Measurements from ENCODE around the gene PLCH1. TPM values are rescaled to one million over a fixed set of nuclear protein-coding genes. Genes with fewer than 3 reads are reported as not detected.
"Not testable (repeated sequence)": the region's sequence is repeated elsewhere in the genome, so short reads cannot be mapped to it uniquely, and the experiment has no call there.

PLCH1 gene
- total RNA-seq, 1 donor from 2014 or later = 32.0 TPM

DNA sequence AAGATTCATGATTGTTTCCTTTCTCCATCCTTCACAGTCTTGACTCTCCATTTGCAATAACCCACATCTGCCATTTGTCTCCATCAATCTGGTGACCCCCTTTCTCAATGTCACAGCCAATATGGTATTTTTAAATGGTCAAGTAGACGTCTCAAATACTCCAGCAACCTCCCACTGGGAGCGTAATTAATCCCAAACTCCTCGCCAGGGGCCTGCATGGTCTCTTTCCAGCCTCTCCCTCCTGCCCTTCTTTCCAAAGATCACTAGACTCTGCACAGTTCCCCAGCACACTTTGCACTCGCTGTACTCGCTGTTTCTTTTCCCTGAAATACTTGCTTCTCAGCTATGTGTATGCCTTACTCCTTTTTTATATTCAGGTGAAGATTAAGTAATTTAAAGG is 115.3 kb downstream of the PLCH1 start:
- H3K4me3 Mint-ChIP-seq = no peak overlapping the region
- no peak for DNase-seq (ENCODE audit: low spot score)
- H3K27me3 Mint-ChIP-seq (ENCODE audit: insufficient read depth, low read depth) = peaks cover 2% of the 10 kb centered on the region
- peak overlapping the region; percentile 36 for H3K9ac ChIP-seq
- peaks cover 37% of the 10 kb centered on the region for H3K4me1 Mint-ChIP-seq
- H3K27ac ChIP-seq = no peak overlapping the region
- peaks cover 10% of the 10 kb centered on the region for H3F3A ChIP-seq (ENCODE audit: low read depth)
- TF ChIP-seq EZH2 (IDR thresholded peaks at IDR 0.05) = no peak
- no peak for TF ChIP-seq EZH2phosphoT487 (IDR thresholded peaks at IDR 0.05)
- TF ChIP-seq, protein P1, sequence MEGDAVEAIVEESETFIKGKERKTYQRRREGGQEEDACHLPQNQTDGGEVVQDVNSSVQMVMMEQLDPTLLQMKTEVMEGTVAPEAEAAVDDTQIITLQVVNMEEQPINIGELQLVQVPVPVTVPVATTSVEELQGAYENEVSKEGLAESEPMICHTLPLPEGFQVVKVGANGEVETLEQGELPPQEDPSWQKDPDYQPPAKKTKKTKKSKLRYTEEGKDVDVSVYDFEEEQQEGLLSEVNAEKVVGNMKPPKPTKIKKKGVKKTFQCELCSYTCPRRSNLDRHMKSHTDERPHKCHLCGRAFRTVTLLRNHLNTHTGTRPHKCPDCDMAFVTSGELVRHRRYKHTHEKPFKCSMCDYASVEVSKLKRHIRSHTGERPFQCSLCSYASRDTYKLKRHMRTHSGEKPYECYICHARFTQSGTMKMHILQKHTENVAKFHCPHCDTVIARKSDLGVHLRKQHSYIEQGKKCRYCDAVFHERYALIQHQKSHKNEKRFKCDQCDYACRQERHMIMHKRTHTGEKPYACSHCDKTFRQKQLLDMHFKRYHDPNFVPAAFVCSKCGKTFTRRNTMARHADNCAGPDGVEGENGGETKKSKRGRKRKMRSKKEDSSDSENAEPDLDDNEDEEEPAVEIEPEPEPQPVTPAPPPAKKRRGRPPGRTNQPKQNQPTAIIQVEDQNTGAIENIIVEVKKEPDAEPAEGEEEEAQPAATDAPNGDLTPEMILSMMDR (IDR thresholded peaks at IDR 0.05) = no peak
- peaks cover 5% of the 10 kb centered on the region for H3K36me3 ChIP-seq
- H3K9me3 Mint-ChIP-seq = peaks cover 30% of the 10 kb centered on the region
- peaks cover 22% of the 10 kb centered on the region for H3K36me3 Mint-ChIP-seq
- H2AFZ ChIP-seq (replicated peaks) = no peak overlapping the region
- H3K4me2 ChIP-seq = no peak overlapping the region
- no peaks in the 10 kb centered on the region for H4K20me1 ChIP-seq (ENCODE audit: low read depth)
- no peaks in the 10 kb centered on the region for H3K27me3 ChIP-seq
- peaks cover 14% of the 10 kb centered on the region for H3K4me1 ChIP-seq
- H3K79me2 ChIP-seq (ENCODE audit: low read depth) = peaks cover 25% of the 10 kb centered on the region
- peak overlapping the region; percentile 22 for H3K27ac Mint-ChIP-seq
- H3K9me3 ChIP-seq (ENCODE audit: low read depth) = peaks cover 8% of the 10 kb centered on the region
- no peak overlapping the region for H3K4me3 ChIP-seq

DNA sequence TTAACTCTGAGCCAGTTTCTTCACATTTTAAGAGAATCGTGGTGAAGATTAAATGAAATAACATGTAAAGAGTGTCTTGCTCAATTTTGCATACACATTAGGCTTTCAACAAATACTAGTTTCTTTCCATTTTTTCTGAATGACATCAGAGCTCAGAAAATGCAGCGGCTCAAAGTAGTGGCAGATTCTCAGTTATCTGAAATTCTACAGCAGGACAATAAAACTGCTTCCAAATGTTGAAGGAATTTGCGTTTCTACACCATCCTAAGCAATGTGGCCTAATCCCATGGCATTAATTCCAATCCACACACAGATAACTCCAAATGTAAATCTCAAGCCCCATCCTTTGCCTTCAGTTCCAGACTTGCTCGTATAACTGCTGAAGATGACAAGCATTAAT is 115.8 kb downstream of the PLCH1 start:
- Histone ChIP-seq H3K36me3 (peaks cover 5% of the 10 kb centered on the region), H3K27ac (no peak overlapping the region), H3K4me2 (no peak overlapping the region), H3K9me3 (ENCODE audit: low read depth) (peaks cover 8% of the 10 kb centered on the region), H2AFZ (replicated peaks) (no peak overlapping the region), H3K4me1 (peaks cover 14% of the 10 kb centered on the region), H3K9ac (no peak overlapping the region), H4K20me1 (ENCODE audit: low read depth) (no peaks in the 10 kb centered on the region), H3K4me3 (no peak overlapping the region), H3F3A (ENCODE audit: low read depth) (peaks cover 10% of the 10 kb centered on the region), H3K27me3 (no peaks in the 10 kb centered on the region), H3K79me2 (ENCODE audit: low read depth) (peaks cover 30% of the 10 kb centered on the region)
- H3K27me3 Mint-ChIP-seq (ENCODE audit: insufficient read depth, low read depth) = peaks cover 2% of the 10 kb centered on the region
- no peak for TF ChIP-seq EZH2phosphoT487 (IDR thresholded peaks at IDR 0.05)
- TF ChIP-seq, protein P1 (IDR thresholded peaks at IDR 0.05) = no peak
- TF ChIP-seq EZH2 (IDR thresholded peaks at IDR 0.05) = no peak
- no peak overlapping the region for H3K4me3 Mint-ChIP-seq
- H3K27ac Mint-ChIP-seq = no peak overlapping the region
- H3K9me3 Mint-ChIP-seq = peaks cover 35% of the 10 kb centered on the region
- no peak for DNase-seq (ENCODE audit: low spot score)
- H3K4me1 Mint-ChIP-seq = peaks cover 37% of the 10 kb centered on the region
- peaks cover 26% of the 10 kb centered on the region for H3K36me3 Mint-ChIP-seq

DNA sequence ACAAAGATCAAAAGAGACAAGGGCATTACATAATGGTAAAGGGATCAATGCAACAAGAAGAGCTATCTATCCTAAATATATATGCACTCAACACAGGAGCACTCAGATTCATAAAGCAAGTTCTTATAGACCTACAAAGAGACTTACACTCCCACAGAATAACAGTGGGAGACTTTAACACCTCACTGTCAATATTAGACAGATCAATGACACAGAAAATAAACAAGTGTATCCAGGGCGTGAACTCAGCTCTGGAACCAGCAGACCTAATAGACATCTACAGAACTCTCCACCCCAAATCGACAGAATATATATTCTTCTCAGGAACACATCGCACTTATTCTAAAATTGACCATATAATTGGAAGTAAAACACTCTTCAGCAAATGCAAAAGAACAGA is 122.2 kb downstream of the PLCH1 start:
- Histone ChIP-seq H3F3A (ENCODE audit: low read depth) (peaks cover 21% of the 10 kb centered on the region), H3K4me1 (peaks cover 27% of the 10 kb centered on the region), H3K79me2 (ENCODE audit: low read depth) (peaks cover 81% of the 10 kb centered on the region)
- H3K27me3 Mint-ChIP-seq (ENCODE audit: insufficient read depth, low read depth); H3K27ac ChIP-seq; H2AFZ ChIP-seq (replicated peaks); DNase-seq (ENCODE audit: low spot score); H3K4me3 Mint-ChIP-seq; H4K20me1 ChIP-seq (ENCODE audit: low read depth); H3K9me3 ChIP-seq (ENCODE audit: low read depth); H3K4me2 ChIP-seq; H3K36me3 ChIP-seq; H3K4me3 ChIP-seq; H3K9ac ChIP-seq; H3K27me3 ChIP-seq; H3K27ac Mint-ChIP-seq: not testable (repeated sequence)
- peaks cover 48% of the 10 kb centered on the region for H3K36me3 Mint-ChIP-seq
- H3K4me1 Mint-ChIP-seq = peaks cover 18% of the 10 kb centered on the region
- peaks cover 67% of the 10 kb centered on the region for H3K9me3 Mint-ChIP-seq

DNA sequence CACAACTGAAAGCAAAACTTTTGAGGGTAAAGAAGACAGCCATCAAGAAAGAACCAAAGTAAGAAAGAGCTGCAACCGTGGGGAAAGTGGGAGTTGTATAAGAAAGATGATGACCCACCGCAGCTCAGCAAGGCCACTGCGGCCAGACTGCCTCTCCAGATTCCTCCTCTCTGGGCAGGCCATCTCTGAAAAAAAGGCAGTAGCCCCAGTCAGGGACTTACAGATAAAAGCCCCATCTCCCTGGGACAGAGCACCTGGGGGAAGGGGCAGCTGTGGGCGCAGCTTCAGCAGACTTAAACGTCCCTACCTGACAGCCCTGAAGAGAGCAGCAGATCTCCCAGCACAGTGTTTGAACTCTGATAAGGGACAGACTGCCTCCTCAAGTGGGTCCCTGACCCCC is 124.3 kb downstream of the PLCH1 start:
- peak overlapping the region; percentile 72 for H3K27ac ChIP-seq
- H3K27ac Mint-ChIP-seq = peak overlapping the region; percentile 2

More for the DNA sequence above, 124.3 kb downstream of the PLCH1 start:
- H3K9me3 ChIP-seq (ENCODE audit: low read depth) = peaks cover 18% of the 10 kb centered on the region
- H3K27me3 Mint-ChIP-seq (ENCODE audit: insufficient read depth, low read depth); H3K27me3 ChIP-seq; H3K4me3 ChIP-seq; H3K4me3 Mint-ChIP-seq; H2AFZ ChIP-seq (replicated peaks); H4K20me1 ChIP-seq (ENCODE audit: low read depth); H3K9ac ChIP-seq: not testable (repeated sequence)
- peaks cover 27% of the 10 kb centered on the region for H3K4me1 ChIP-seq
- Mint-ChIP-seq H3K4me1 (peaks cover 18% of the 10 kb centered on the region), H3K9me3 (peaks cover 60% of the 10 kb centered on the region), H3K36me3 (peaks cover 44% of the 10 kb centered on the region)
- peaks cover 78% of the 10 kb centered on the region for H3K79me2 ChIP-seq (ENCODE audit: low read depth)
- peaks cover 11% of the 10 kb centered on the region for H3K36me3 ChIP-seq
- H3K4me2 ChIP-seq = peak overlapping the region; percentile 57
- peak; percentile 8 for DNase-seq (ENCODE audit: low spot score)
- H3F3A ChIP-seq (ENCODE audit: low read depth) = peaks cover 26% of the 10 kb centered on the region

All from neural progenitor cell (in vitro differentiated cells).